ENCODE results near the gene C10orf120.
A peak's percentile ranks its signal among the peaks of the same experiment; 100 is the strongest.

Gene C10orf120

DNA sequence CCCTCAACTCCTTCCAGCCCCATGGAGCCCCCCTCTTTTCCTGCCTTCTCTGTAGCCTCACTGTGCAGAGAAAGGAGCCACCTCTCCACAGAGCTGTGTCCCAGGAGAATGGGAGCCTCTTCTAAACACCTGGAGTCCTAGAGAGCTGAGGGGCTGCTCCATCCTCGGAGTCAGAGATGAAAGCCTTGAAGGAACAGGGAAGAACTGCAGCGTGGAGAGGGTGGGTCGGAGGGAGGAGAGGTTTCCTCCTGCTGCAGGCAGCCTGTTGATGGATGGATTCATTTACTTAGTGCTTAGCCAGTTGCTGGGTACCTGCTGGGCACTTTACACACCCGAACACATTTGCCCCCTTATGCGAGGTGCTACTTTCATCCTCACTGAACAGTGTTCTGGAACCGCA is 39.0 kb downstream of the C10orf120 start:
- no peak for DNase-seq (ENCODE audit: low read depth in 2 of 2)

DNA sequence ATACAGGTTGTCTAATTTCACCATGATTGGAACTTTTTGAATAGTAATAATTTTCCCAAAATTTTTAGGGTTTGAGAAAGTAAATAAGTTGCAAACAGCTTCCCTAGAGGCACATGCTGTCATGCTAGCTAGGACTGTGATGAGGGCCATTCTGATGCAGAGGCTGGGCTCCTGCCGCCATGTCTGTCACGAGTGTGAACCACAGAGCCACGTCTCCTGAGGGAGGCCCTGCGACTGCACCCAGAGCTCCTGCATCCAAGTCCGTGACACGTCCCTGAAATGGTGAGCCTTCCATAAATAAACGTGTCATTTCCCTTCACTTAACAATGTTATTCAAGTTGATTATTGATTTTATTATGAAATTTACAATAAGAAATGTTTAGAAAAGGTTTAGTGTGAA is 40.0 kb downstream of the C10orf120 start:
- DNase-seq (ENCODE audit: low read depth in 2 of 2): no peak

DNA sequence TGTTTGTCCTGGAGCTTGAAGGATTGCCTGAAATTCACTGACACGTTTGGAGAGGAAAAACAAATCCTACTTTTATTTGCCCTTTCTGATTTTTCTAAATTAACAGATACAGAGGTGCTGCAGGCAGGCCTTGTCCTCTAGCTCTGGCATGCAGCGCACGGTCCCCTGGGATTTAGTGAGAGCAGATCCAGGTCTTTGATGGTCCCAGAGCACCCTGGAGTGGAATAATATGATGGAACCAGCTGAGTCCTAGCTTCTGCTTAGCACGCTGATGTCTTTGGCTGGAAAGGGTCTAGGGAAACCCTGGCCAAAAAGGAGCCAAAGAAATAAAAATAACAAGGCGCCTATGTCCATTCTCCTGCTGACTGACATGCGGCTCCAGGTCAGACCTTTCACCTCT is 40.5 kb downstream of the C10orf120 start:
- DNase-seq (ENCODE audit: low read depth in 2 of 2): no peak

DNA sequence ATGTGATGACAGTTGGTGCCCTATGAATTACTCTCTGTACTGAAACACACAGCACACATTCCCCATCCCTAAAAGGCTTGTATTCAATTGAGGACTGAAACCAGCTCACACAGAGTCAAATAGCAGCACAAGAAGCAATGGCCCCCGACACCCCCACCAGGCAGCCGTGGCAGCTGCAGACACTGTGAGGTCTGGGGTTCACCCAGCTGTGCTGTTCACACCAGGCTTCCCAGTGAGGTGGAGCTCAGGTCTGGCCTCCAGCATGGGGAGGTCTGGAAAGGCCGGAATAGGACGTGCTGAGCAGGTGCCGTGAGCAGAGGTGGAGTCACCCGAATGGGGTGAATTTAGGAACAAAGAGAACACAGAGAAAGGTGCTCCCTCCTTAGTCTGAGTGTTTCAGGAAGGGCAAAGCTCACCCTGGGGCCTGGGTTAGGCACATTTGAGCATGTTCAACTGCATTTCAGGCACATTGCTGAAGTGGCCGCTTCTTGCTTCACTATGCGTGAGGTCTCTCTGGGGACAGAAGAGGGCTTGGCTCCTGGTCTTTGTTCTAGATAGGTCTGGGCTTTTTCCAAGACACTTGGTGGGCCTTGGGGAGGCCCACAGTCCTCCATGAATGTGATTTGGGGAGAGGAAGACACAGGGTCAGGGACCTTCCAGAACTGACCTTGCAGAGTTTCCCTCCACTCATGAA is 41.1 kb downstream of the C10orf120 start:
- DNase-seq (ENCODE audit: low read depth in 2 of 2): no peak

DNA sequence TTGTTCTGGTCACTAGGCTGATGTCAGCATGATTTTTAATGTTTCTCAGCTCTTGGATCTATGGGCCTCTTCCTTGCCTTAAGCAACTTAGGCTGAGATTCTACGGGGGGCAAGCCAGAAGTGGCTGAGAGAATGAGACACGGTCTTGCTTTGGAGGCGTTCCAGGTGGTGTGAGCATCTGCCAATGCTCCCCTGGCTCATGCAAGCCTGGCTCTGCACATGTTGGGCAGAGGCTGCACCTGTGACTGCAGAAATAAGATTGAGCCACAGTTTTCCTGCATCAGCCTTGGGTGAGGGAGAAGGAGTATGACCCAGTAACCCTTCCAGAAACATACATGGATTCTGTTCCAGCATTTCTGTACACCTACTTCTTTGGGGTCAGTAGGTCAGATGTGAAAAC is 41.9 kb downstream of the C10orf120 start:
- no peak for DNase-seq (ENCODE audit: low read depth in 2 of 2)

DNA sequence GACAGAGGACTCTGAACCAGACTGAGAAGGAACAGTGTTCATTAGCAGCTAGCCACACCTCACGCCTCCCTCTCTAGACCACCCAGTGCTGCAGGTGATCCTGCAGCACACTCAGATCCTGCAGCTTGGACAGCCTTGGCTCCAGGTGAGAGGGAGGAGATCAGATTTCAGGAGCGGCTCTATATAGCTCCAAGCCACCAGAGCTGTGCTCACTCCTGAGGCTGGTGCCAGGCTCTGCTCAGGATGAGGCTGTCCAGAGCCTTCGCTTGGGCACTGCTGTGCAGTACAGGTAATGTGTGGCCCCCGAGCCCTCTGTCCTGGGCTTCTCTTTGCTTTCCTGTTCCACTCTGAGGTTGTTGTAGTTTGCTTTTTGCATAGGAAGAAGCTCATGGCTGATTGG is 42.4 kb downstream of the C10orf120 start:
- DNase-seq (ENCODE audit: low read depth in 2 of 2): no peak

DNA sequence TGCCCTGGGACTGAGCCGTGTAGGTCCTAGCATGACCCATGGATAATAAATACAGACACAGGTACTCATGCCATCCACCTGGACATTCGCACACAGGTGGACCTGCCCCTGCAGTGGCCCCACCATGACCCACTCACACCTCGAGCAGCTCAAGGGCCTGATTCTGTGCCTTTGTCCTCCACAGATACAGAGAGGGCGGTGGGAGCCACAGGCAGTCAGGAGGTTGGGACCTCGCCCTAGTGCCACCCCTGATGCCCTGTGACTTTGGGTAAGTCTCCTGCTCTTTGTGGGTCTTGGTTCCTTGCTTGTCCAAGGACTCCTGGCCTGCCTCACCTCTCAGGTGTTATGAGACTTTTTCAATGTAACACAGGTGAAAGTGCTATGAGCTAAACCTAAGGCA is 42.9 kb downstream of the C10orf120 start:
- DNase-seq (ENCODE audit: low read depth in 2 of 2): no peak

DNA sequence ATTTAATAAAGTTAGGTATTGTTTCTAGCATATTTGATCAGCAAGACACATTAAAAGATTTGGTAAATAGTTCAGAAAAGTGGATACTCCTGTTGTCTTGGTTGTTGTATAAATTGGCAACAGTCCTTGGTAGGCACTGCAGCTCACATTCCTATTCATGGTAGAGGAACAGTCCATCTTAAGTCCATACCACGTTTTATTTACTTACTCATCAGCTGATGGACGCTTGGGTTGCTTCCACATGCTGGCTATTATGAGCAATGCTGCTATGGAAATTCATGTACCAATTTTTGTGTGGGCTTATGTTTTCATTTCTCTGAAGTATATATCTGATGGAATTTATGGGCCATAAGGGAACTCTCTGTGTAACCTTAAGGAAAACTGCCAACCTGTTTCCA is 43.3 kb downstream of the C10orf120 start:
- DNase-seq (ENCODE audit: low read depth in 2 of 2): no peak

DNA sequence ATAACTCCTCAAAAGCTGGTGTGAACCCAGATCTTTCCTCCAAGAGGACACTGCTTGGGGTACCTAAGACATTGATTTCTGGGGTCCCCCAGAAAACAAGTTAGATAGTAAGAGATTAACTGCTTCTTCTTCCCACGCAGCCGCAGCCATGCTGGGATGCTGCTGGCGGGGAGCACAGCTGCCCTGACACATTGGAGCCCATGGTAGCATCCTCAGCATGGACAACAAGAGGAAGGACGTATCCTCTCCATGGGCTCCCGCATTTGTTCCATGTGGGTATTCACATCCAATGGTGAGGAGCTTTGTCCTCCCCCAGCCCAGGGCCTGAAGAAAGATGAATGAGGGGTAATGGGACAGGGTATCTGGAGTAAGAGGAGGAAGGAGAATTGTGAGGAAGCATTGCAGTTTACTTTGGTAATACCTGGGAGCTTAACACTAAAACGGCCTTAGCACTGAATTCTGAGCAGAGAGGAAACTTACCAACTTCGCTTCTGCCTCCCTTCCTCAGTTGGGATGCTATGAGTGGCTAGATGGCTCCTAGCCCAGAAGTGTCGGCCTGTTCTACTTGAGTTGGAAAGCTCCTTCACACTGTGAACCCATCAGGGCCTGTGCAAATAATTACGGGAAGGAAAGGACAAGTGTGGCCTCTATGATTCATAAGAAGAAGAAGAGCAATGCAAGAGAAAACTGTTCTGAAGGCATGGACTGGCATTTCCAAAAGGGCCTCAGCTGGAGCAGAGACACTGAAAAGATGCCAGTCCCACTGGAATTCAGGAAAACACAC is 43.9 kb downstream of the C10orf120 start:
- DNase-seq (ENCODE audit: low read depth in 2 of 2): no peak

DNA sequence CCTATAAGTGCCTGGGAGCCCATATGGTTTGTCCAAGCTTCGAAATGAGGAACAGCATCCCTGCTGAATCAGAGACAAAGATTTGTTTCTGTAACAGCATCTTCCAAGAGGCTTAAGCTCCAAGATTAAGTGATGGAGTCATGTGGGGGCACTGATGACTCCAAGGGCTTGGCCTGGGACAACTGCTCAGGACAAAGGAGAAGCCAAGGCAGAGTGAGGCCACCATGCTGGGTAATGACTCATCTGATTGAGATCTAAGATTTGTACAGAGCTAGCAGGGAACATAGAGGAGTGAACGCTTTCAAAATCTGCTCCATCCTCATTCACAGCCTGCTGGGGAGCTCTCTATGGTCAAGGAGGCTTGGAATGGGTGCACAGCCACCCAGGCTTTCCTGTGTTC is 49.3 kb downstream of the C10orf120 start:
- DNase-seq (ENCODE audit: low read depth in 2 of 2): no peak

DNA sequence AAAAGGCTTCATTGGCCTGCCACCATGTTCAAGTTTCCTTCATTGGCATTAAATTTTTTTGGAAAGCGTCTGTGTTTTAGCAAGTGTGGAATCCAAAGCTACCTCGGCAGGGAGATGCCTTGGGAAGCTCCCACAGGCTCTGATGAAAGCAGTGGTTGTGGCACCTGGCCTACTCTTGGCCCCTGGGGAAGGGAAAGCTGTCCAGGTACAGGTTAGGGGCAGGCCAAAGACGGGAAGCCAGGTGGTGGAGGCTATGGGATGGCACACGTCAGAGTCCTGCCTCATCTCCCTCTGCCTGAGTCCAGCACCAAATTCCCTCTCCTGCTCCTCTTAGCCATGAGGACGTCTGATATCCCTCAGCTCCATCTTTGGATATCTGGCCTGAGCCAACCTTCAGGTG is 49.7 kb downstream of the C10orf120 start:
- no peak for DNase-seq (ENCODE audit: low read depth in 2 of 2)

DNA sequence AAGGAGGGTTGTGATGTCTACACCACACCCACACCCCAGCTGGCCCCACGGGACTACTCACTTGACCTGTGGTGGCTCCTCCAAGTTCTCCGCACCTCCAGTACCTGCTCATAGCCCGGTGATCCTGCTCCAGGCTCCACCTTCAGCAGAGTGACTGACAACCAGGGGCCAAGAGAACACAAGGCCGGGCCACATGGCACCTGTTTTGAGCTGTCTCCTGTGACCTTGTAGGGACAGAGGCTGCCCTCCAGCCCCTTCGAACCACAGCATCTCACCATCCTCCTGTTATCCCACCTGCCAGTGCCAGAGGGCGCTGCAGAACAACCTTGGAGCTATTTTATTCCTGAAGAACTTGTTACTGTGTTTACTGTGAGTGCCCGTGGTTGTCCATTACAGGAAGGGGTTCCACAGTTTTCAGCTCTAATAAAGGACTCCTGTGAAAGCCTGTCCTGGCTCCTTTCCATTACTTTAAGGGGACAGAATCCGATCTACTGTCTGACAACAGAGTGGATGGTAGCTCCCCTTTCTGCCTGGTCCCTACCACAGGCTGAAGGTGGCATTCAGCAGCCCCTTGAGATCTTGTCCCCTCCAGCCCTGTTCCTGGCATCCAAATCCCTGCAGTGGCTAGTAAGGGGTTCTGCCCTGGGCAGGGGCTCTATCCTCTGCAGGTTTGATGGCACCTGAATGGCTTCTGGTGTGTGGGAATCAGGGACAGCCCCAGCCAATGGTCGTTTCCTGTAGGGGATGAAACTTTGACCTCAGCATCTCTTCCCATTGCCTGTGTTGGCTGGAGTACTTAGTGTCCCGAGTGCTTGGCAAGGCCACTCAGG is 50.8 kb downstream of the C10orf120 start:
- DNase-seq (ENCODE audit: low read depth in 2 of 2): peak in 1 of 2 experiments; percentile 17

Data from stimulated activated CD4-positive, alpha-beta T cell treated with anti-CD3 and anti-CD28 coated beads, Interleukin-12 subunit alpha, Interleukin-12 subunit beta, amount 100 ng/mL, for 24 hours (primary cell).